Measurements from ENCODE around the gene FMN2.

The FMN2 gene

GRCh38 chr1:240492832-240493440 is 401.3 kb downstream of the FMN2 start (continued):
- 0 out of 2 replicates have a peak, but pooled peaks have one; percentile 53 for TF ChIP-seq PBX3 (CRISPR knock-in tag; IDR thresholded peaks at IDR 0.05)
- TF ChIP-seq ZNF221 (tag by site-specific recombination; IDR thresholded peaks at IDR 0.05; ENCODE audit: borderline replicate concordance): no peak
- TF ChIP-seq ZNF670 (tag by site-specific recombination; IDR thresholded peaks at IDR 0.05; ENCODE audit: low read depth): no peak
- TF ChIP-seq ZNF501 (tag by site-specific recombination; IDR thresholded peaks at IDR 0.05): no peak
- peak; percentile 62; the same call in 1 of the 2 replicates for TF ChIP-seq ZNF560 (tag by site-specific recombination; IDR thresholded peaks at IDR 0.05; ENCODE audit: borderline replicate concordance)
- TF ChIP-seq ZNF747 (tag by site-specific recombination; IDR thresholded peaks at IDR 0.05): no peak
- no peak for TF ChIP-seq ZNF830 (tag by site-specific recombination; IDR thresholded peaks at IDR 0.05; ENCODE audit: low read depth)
- TF ChIP-seq CTCF (tag by site-specific recombination; IDR thresholded peaks at IDR 0.05): peak; percentile 80
- no peak for TF ChIP-seq ZFP37 (tag by site-specific recombination; IDR thresholded peaks at IDR 0.05)
- no peak for TF ChIP-seq MEIS1 (CRISPR knock-in tag; IDR thresholded peaks at IDR 0.05; ENCODE audit: borderline replicate concordance)
- TF ChIP-seq SETDB1 (IDR thresholded peaks at IDR 0.05; ENCODE audit: insufficient read length, low read length): no peak
- TF ChIP-seq ZNF692 (tag by site-specific recombination; IDR thresholded peaks at IDR 0.05): no peak; the same call in 1 of the 2 replicates
- peak; percentile 79; the same call in 1 of the 2 replicates for TF ChIP-seq TRIM28 (IDR thresholded peaks at IDR 0.05; ENCODE audit: borderline replicate concordance, low read length)
- TF ChIP-seq ZBTB26 (tag by site-specific recombination; optimal IDR thresholded peaks at IDR 0.05): peak; percentile 32
- peak; percentile 75 for TF ChIP-seq ZNF600 (tag by site-specific recombination; IDR thresholded peaks at IDR 0.05)
- no peak for TF ChIP-seq ZNF10 (tag by site-specific recombination; IDR thresholded peaks at IDR 0.05)
- TF ChIP-seq GLIS1 (tag by site-specific recombination; IDR thresholded peaks at IDR 0.05): no peak
- no peak for TF ChIP-seq EGR2 (tag by site-specific recombination; IDR thresholded peaks at IDR 0.05; ENCODE audit: low read depth)
- peak; percentile 46; the same call in 1 of the 2 replicates for TF ChIP-seq ZBTB17 (tag by site-specific recombination; IDR thresholded peaks at IDR 0.05)
- no peak for TF ChIP-seq ZNF423 (tag by site-specific recombination; IDR thresholded peaks at IDR 0.05)
- TF ChIP-seq ZNF707 (tag by site-specific recombination; IDR thresholded peaks at IDR 0.05): no peak

GRCh38 chr1:240495601-240496000 is 403.9 kb downstream of the FMN2 start:
- POLR2A ChIA-PET: no interaction called here
- H3K9me3 ChIP-seq (ENCODE audit: control insufficient read depth, insufficient read depth, low read depth, low read length): no peaks in the 10 kb centered on the region
- CTCF ChIA-PET: interaction anchor here (1.2 kb wide), 1 partner anchor 31 kb away, joined by 4 read pairs; no protein-coding TSS in a partner anchor
- H3K27ac ChIP-seq (ENCODE audit: extremely low read depth, low read depth, low read length): no peak overlapping the region
- no peak overlapping the region for H3K4me3 ChIP-seq (ENCODE audit: low read depth, low read length)
- no peaks in the 10 kb centered on the region for H3K36me3 ChIP-seq (ENCODE audit: control insufficient read depth in 2 of 2, insufficient read depth in 1 of 2, low read length in 2 of 2)
- no peaks in the 10 kb centered on the region for H3K4me1 ChIP-seq (ENCODE audit: control insufficient read depth, insufficient read depth, low read length)
- TF ChIP-seq ZNF19 (tag by site-specific recombination; IDR thresholded peaks at IDR 0.05; ENCODE audit: low read depth) (no peak), GLI4 (tag by site-specific recombination; IDR thresholded peaks at IDR 0.05) (no peak), ZNF488 (tag by site-specific recombination; IDR thresholded peaks at IDR 0.05) (no peak), KLF16 (tag by site-specific recombination; IDR thresholded peaks at IDR 0.05) (no peak), ZNF148 (tag by site-specific recombination; IDR thresholded peaks at IDR 0.05; ENCODE audit: borderline replicate concordance) (no peak), HIC1 (tag by site-specific recombination; IDR thresholded peaks at IDR 0.05) (no peak)
